Activated T-helper 1 cell treated with anti-CD3 and anti-CD28 coated beads, Interleukin-12 subunit alpha, Interleukin-12 subunit beta, Interleukin-2, Interleukin-4 antibody, amounts not matched to agents 30 ng/mL and 10 ng/mL and 1 ng/mL, durations not matched to agents 14 hours and 24 hours and 36 hours (primary cell): ENCODE results near the gene MRPL48. TPM values are rescaled to one million over a fixed set of nuclear protein-coding genes. Genes with fewer than 3 reads are reported as not detected.

Source experiments
- DNase-seq: peaks from one replicate; pipeline ENCODE4 v3.0.0; 2021; ENCODE audit warnings: low spot score
- H3K27ac Mint-ChIP-seq: one replicate; pipeline ENCODE4 v1.8.0; 2021; ENCODE audit warnings: mild to moderate bottlenecking, mixed read lengths
- H3K27me3 Mint-ChIP-seq: one replicate; pipeline ENCODE4 v1.8.0; 2022; ENCODE audit warnings: mild to moderate bottlenecking, moderate library complexity, mixed read lengths; ENCODE audit not compliant: insufficient read depth
- H3K36me3 Mint-ChIP-seq: one replicate; pipeline ENCODE4 v1.8.0; 2021; ENCODE audit warnings: low read depth, mixed read lengths
- H3K4me1 Mint-ChIP-seq: one replicate; pipeline ENCODE4 v1.8.0; 2021; ENCODE audit warnings: low read depth, mixed read lengths
- H3K4me3 Mint-ChIP-seq: one replicate; pipeline ENCODE4 v1.8.0; 2021; ENCODE audit warnings: mild to moderate bottlenecking, moderate library complexity, mixed read lengths
- H3K9me3 Mint-ChIP-seq: one replicate; pipeline ENCODE4 v1.8.0; 2021; ENCODE audit warnings: mixed read lengths
- intact Hi-C: fragments of 100-400 bp; cut with micrococcal nuclease; formaldehyde crosslinking; loops from one replicate; pipeline ENCODE4 v1.15.1; 2024
- total RNA-seq: library from RNA; stranded (reverse); gene quantifications from 2 replicates; pipeline ENCODE4 v1.2.3, GENCODE V29; 2022

Gene MRPL48
- total RNA-seq, 1 donor from 2014 or later: 56.3 TPM

- no peaks in the 10 kb centered on the region for H3K4me1 Mint-ChIP-seq
- DNase-seq: no peak
- no peaks in the 10 kb centered on the region for H3K9me3 Mint-ChIP-seq
- no peak overlapping the region for H3K27ac Mint-ChIP-seq
- no peak overlapping the region for H3K4me3 Mint-ChIP-seq
- peaks cover 32% of the 10 kb centered on the region for H3K36me3 Mint-ChIP-seq
- no peaks in the 10 kb centered on the region for H3K27me3 Mint-ChIP-seq
- intact Hi-C loops: no loop called here
Observed at GRCh38 chr11:73888244-73888643, 100.6 kb downstream of the MRPL48 start.

GRCh38 chr11:73889019-73889418 lies 101.3 kb downstream of the MRPL48 start:
- no peaks in the 10 kb centered on the region for H3K9me3 Mint-ChIP-seq
- H3K27ac Mint-ChIP-seq: no peak overlapping the region
- H3K27me3 Mint-ChIP-seq: no peaks in the 10 kb centered on the region
- peaks cover 27% of the 10 kb centered on the region for H3K36me3 Mint-ChIP-seq
- intact Hi-C loops: no loop called here
- H3K4me1 Mint-ChIP-seq: no peaks in the 10 kb centered on the region
- DNase-seq: no peak
- no peak overlapping the region for H3K4me3 Mint-ChIP-seq

GRCh38 chr11:73889536-73889935 lies 101.9 kb downstream of the MRPL48 start:
- no peak for DNase-seq
- Mint-ChIP-seq H3K27ac (no peak overlapping the region), H3K4me3 (no peak overlapping the region), H3K4me1 (no peaks in the 10 kb centered on the region), H3K27me3 (no peaks in the 10 kb centered on the region), H3K36me3 (peaks cover 27% of the 10 kb centered on the region), H3K9me3 (no peaks in the 10 kb centered on the region)
- intact Hi-C loops: no loop called here

- Mint-ChIP-seq H3K4me1 (no peaks in the 10 kb centered on the region), H3K27me3 (no peaks in the 10 kb centered on the region), H3K9me3 (no peaks in the 10 kb centered on the region), H3K27ac (no peak overlapping the region), H3K36me3 (peaks cover 20% of the 10 kb centered on the region), H3K4me3 (no peak overlapping the region)
- DNase-seq: no peak
- intact Hi-C loops: no loop called here
Observed at GRCh38 chr11:73893041-73893440, 105.4 kb downstream of the MRPL48 start.

GRCh38 chr11:73894725-73895335 lies 107.2 kb downstream of the MRPL48 start:
- H3K4me3 Mint-ChIP-seq: no peak overlapping the region
- no peaks in the 10 kb centered on the region for H3K4me1 Mint-ChIP-seq
- H3K36me3 Mint-ChIP-seq: peaks cover 14% of the 10 kb centered on the region
- intact Hi-C loops: no loop called here
- no peak overlapping the region for H3K27ac Mint-ChIP-seq
- no peaks in the 10 kb centered on the region for H3K27me3 Mint-ChIP-seq
- DNase-seq: no peak
- H3K9me3 Mint-ChIP-seq: no peaks in the 10 kb centered on the region

GRCh38 chr11:73902303-73902702 lies 114.6 kb downstream of the MRPL48 start:
- Mint-ChIP-seq H3K27ac (no peak overlapping the region), H3K36me3 (peaks cover 12% of the 10 kb centered on the region), H3K27me3 (no peaks in the 10 kb centered on the region), H3K4me1 (no peaks in the 10 kb centered on the region), H3K4me3 (no peak overlapping the region), H3K9me3 (no peaks in the 10 kb centered on the region)
- no peak for DNase-seq
- intact Hi-C loops: no loop called here

GRCh38 chr11:73907191-73907590 lies 119.5 kb downstream of the MRPL48 start:
- peaks cover 8% of the 10 kb centered on the region for H3K36me3 Mint-ChIP-seq
- H3K4me3 Mint-ChIP-seq: no peak overlapping the region
- no peaks in the 10 kb centered on the region for H3K27me3 Mint-ChIP-seq
- no peaks in the 10 kb centered on the region for H3K4me1 Mint-ChIP-seq
- no peak overlapping the region for H3K27ac Mint-ChIP-seq
- no peaks in the 10 kb centered on the region for H3K9me3 Mint-ChIP-seq
- DNase-seq: no peak
- intact Hi-C loops: no loop called here

GRCh38 chr11:73912026-73912425 lies 124.4 kb downstream of the MRPL48 start:
- H3K4me3 Mint-ChIP-seq: no peak overlapping the region
- no peaks in the 10 kb centered on the region for H3K27me3 Mint-ChIP-seq
- no peaks in the 10 kb centered on the region for H3K4me1 Mint-ChIP-seq
- intact Hi-C loops: no loop called here
- no peak overlapping the region for H3K27ac Mint-ChIP-seq
- no peaks in the 10 kb centered on the region for H3K9me3 Mint-ChIP-seq
- DNase-seq: no peak
- peaks cover 23% of the 10 kb centered on the region for H3K36me3 Mint-ChIP-seq

GRCh38 chr11:73913472-73913871 lies 125.8 kb downstream of the MRPL48 start:
- H3K36me3 Mint-ChIP-seq: peaks cover 26% of the 10 kb centered on the region
- H3K27me3 Mint-ChIP-seq: no peaks in the 10 kb centered on the region
- no peak for DNase-seq
- no peaks in the 10 kb centered on the region for H3K4me1 Mint-ChIP-seq
- intact Hi-C loops: no loop called here
- no peaks in the 10 kb centered on the region for H3K9me3 Mint-ChIP-seq
- H3K27ac Mint-ChIP-seq: no peak overlapping the region
- no peak overlapping the region for H3K4me3 Mint-ChIP-seq

GRCh38 chr11:73914284-73914683 lies 126.6 kb downstream of the MRPL48 start:
- intact Hi-C loops: no loop called here
- H3K27me3 Mint-ChIP-seq: no peaks in the 10 kb centered on the region
- DNase-seq: no peak
- H3K9me3 Mint-ChIP-seq: no peaks in the 10 kb centered on the region
- H3K36me3 Mint-ChIP-seq: peaks cover 30% of the 10 kb centered on the region
- H3K4me1 Mint-ChIP-seq: no peaks in the 10 kb centered on the region
- no peak overlapping the region for H3K4me3 Mint-ChIP-seq
- no peak overlapping the region for H3K27ac Mint-ChIP-seq

Other genes with a start within 250 kb of the MRPL48 start
- gene FAM168A, start 189.8 kb upstream of the MRPL48 start, total RNA-seq: 19.4 and 19.5 TPM in 2 replicates
- 1.3 and 2.0 TPM in 2 replicates for gene PLEKHB1, start 141.3 kb upstream of the MRPL48 start, total RNA-seq
- 81.9 and 88.0 TPM in 2 replicates for gene RAB6A, start 26.8 kb upstream of the MRPL48 start, total RNA-seq
- gene COA4, start 89.0 kb downstream of the MRPL48 start, total RNA-seq: 99.1 and 102 TPM in 2 replicates
- 22.4 and 25.0 TPM in 2 replicates for gene PAAF1, start 89.1 kb downstream of the MRPL48 start, total RNA-seq
- gene DNAJB13, start 163.2 kb downstream of the MRPL48 start, total RNA-seq: 0.29 and 0.64 TPM in 2 replicates
- 821 and 858 TPM in 2 replicates for gene UCP2, start 195.0 kb downstream of the MRPL48 start, total RNA-seq
- 4.1 and 4.8 TPM in 2 replicates for gene UCP3, start 221.2 kb downstream of the MRPL48 start, total RNA-seq